Ovary (tissue), 3 donors: ENCODE results near the gene TP53I11.

Experiments
- CTCF ChIP-seq, 3 donors: fragments of 450-650 bp in 2 of 3; fragments of 200-600 bp in 1 of 3; IDR thresholded peaks; one replicate each; pipeline versions ENCODE4 v1.5.1 to v1.8.0; 2016 to 2022; ENCODE audit warnings: antibody characterized with exemption in 3 of 3, mild to moderate bottlenecking in 1 of 3
- EP300 ChIP-seq: sonication (generic); formaldehyde crosslinking; IDR thresholded peaks from one replicate; pipeline ENCODE4 v1.6.1; 2017; ENCODE audit warnings: antibody characterized with exemption
- POLR2A ChIP-seq: fragments of 450-650 bp; IDR thresholded peaks from one replicate; pipeline ENCODE4 v1.6.1; 2017; ENCODE audit warnings: antibody characterized with exemption, mild to moderate bottlenecking, moderate library complexity
- donor health status: DM: no; HTN: no; CAD: no.

DNA sequence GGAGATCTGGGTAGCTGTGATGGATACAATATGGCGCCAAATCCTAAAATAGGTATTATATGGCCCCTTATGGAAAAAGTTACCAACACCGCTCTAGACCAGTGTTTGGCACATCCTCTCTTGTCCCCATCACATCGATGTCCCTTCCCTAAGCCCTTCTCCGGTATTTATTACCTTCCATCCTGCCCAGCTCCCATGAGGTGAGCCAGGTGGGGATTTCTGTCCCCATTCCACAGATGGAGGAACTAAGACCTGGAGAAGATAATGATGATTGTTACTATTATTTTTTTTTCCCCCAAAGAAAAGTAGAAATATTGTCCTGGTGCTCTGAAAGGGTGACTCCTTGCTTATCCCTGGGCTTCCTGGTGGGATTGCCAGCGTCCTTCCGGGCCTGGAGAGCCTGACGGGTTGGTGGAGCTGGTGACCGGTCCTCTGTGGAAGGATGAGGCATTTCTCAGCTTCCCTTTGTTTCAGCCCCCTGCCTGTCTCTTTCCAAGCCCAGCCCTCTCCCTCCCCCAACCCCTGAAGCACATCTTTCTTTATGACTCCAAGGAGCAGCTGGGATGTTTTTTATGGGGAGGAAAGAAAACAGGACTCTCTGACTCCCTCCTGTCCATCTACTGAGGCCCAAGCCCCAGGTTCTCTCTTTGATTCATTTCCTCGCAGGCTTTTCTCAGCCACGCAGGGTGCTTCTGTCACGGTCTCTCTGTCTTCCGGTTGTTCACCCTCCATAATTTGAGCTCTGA is 65.4 kb downstream of the TP53I11 start:
- TF ChIP-seq CTCF (IDR thresholded peaks at IDR 0.05) (no peak), EP300 (no peak), POLR2A (no peak)
